A673 (cell line): Measurements from ENCODE around the gene SYNE3. TPM values are rescaled to one million over a fixed set of nuclear protein-coding genes. Genes with fewer than 3 reads are reported as not detected.

Source experiments
- BruUV-seq: library from RNA; stranded (reverse); fragments of 400-500 nt; replicated peaks from 2 replicates; lab custom pipeline; 2021; lab: Mats Ljungman, UMichigan
- CTCF ChIA-PET: fragments of 300-600 bp; sonication (Branson Sonifier 250); formaldehyde crosslinking; loops from one replicate; lab custom pipeline; 2022; ENCODE audit warnings: antibody characterized with exemption; lab: Charles Lee
- POLR2A ChIA-PET: fragments of 300-600 bp; sonication (Branson Sonifier 250); formaldehyde crosslinking; loops from one replicate; lab custom pipeline; 2022; ENCODE audit warnings: antibody characterized with exemption; ENCODE audit not compliant: low non-redundant PET; lab: Charles Lee
- DNase-seq: peaks from one replicate; pipeline ENCODE4 v3.0.0-alpha.2; 2015; ENCODE audit warnings: low spot score
- H3K27ac ChIP-seq: fragments of 200-600 bp; sonication (generic); 2 replicates; pipeline ENCODE4 v1.5.1; 2016; ENCODE audit warnings: mixed run types, low read depth, mild to moderate bottlenecking, mixed read lengths, antibody characterized with exemption, low read length; ENCODE audit not compliant: poor library complexity, severe bottlenecking
- H3K27me3 ChIP-seq: fragments of 200-600 bp; sonication (generic); replicated peaks from 2 replicates; pipeline ENCODE4 v1.6.1; 2017; ENCODE audit warnings: mixed run types, low read depth, mild to moderate bottlenecking, mixed read lengths, antibody characterized with exemption, low read length; ENCODE audit not compliant: insufficient read depth, poor library complexity
- H3K36me3 ChIP-seq: fragments of 200-600 bp; sonication (generic); 2 replicates; pipeline ENCODE4 v1.6.1; 2016; ENCODE audit warnings: mixed run types, mild to moderate bottlenecking, mixed read lengths, antibody characterized with exemption, low read length; ENCODE audit not compliant: insufficient read depth, poor library complexity, severe bottlenecking
- H3K4me1 ChIP-seq: fragments of 200-600 bp; sonication (generic); 2 replicates; pipeline ENCODE4 v1.6.1; 2017; ENCODE audit warnings: mixed run types, mild to moderate bottlenecking, mixed read lengths, antibody characterized with exemption, low read length; ENCODE audit not compliant: insufficient read depth, poor library complexity, severe bottlenecking
- H3K4me3 ChIP-seq: fragments of 200-600 bp; sonication (generic); 2 replicates; pipeline ENCODE4 v1.5.1; 2016; ENCODE audit warnings: low read depth, mixed run types, mild to moderate bottlenecking, mixed read lengths, low read length; ENCODE audit not compliant: poor library complexity, severe bottlenecking
- H3K9me3 ChIP-seq: fragments of 200-600 bp; sonication (generic); 2 replicates; pipeline ENCODE4 v1.6.1; 2016; ENCODE audit warnings: mixed run types, low read depth, mild to moderate bottlenecking, mixed read lengths, antibody characterized with exemption, low read length; ENCODE audit not compliant: poor library complexity, severe bottlenecking
- CTCF ChIP-seq: fragments of 300-800, 200-600 bp; sonication (generic); conservative IDR thresholded peaks from 2 replicates; pipeline ENCODE4 v1.5.1; 2017; ENCODE audit warnings: low read depth, mild to moderate bottlenecking, antibody characterized with exemption, low read length, moderate library complexity, mixed read lengths
- EZH2 ChIP-seq: fragments of 200-600 bp; sonication (generic); IDR thresholded peaks from 2 replicates; pipeline ENCODE4 v1.6.1; 2017; ENCODE audit warnings: borderline replicate concordance, low read depth, mild to moderate bottlenecking, mixed read lengths, antibody characterized with exemption, low read length; ENCODE audit not compliant: poor library complexity, severe bottlenecking
- intact Hi-C: fragments of 100-400 bp; cut with micrococcal nuclease; formaldehyde crosslinking; loops from one replicate; pipeline ENCODE4 v1.10.0; 2022; ENCODE audit not compliant: unreplicated experiment
- total RNA-seq: library from RNA; stranded (reverse); gene quantifications from 2 replicates; pipeline ENCODE4 v1.2.3, GENCODE V29; 2021

The SYNE3 gene
- total RNA-seq, 1 experiment from 2014 or later, result 6.4 TPM

GRCh38 chr14:95524706-95525512 lies 8.5 kb upstream of the SYNE3 start:
- POLR2A ChIA-PET, result no interaction called here
- no peak for DNase-seq
- CTCF ChIA-PET, result interaction anchor here (1.2 kb wide), 1 partner anchor 73 kb away, joined by 3 read pairs; no protein-coding TSS in a partner anchor
- Histone ChIP-seq H3K9me3 (no peaks in the 10 kb centered on the region), H3K27me3 (no peaks in the 10 kb centered on the region), H3K4me1 (peaks cover 47% of the 10 kb centered on the region), H3K27ac (peak overlapping the region; percentile 91), H3K4me3 (no peak overlapping the region), H3K36me3 (peaks cover 4% of the 10 kb centered on the region)
- BruUV-seq, result no TSS peak
- intact Hi-C loops, result no loop called here
- TF ChIP-seq CTCF (no peak), EZH2 (no peak)

- no TSS peak for BruUV-seq
- peak overlapping the region; percentile 14 for H3K4me3 ChIP-seq
- POLR2A ChIA-PET, result interaction anchor here (0.6 kb wide), 1 partner anchor 521 kb away, joined by 3 read pairs; no protein-coding TSS in a partner anchor
These were observed 7.5 kb upstream of the SYNE3 start for GRCh38 chr14:95523815-95524448.

More at GRCh38 chr14:95523815-95524448, 7.5 kb upstream of the SYNE3 start:
- CTCF ChIA-PET, result interaction anchor here (0.5 to 1.2 kb wide), 2 partner anchors 72 to 109 kb away, joined by 3 to 5 read pairs; no protein-coding TSS in a partner anchor
- H3K36me3 ChIP-seq, result no peaks in the 10 kb centered on the region
- peaks cover 57% of the 10 kb centered on the region for H3K4me1 ChIP-seq
- intact Hi-C loops, result no loop called here
- H3K27ac ChIP-seq, result peak overlapping the region; percentile 91
- H3K27me3 ChIP-seq, result no peaks in the 10 kb centered on the region
- DNase-seq, result peak; percentile 64
- no peaks in the 10 kb centered on the region for H3K9me3 ChIP-seq
- TF ChIP-seq EZH2 (no peak), CTCF (peak; percentile 50)
